K562 (cell line): Measurements from ENCODE around the gene FERMT3. TPM values are rescaled to one million over a fixed set of nuclear protein-coding genes. Genes with fewer than 3 reads are reported as not detected.

Experiments used
- CBX8 ChIP-seq: fragments of 200-600 bp; sonication (generic); IDR thresholded peaks from 2 replicates; pipeline ENCODE4 v1.6.1; 2012; ENCODE audit warnings: borderline replicate concordance, mixed run types, low read depth, mild to moderate bottlenecking, moderate library complexity, mixed read lengths, low read length, control low read depth, inconsistent platforms; ENCODE audit not compliant: poor library complexity, severe bottlenecking; ENCODE audit errors: extremely low read depth
- CCNT2 ChIP-seq: IDR thresholded peaks from 2 replicates; pipeline ENCODE4 v1.6.1; 2011; ENCODE audit warnings: borderline replicate concordance, low read depth, mild to moderate bottlenecking, moderate library complexity, mixed read lengths, low read length; ENCODE audit not compliant: insufficient read length; ENCODE audit errors: extremely low read depth
- CXXC5 ChIP-seq: fragments of 250-450 bp; sonication (Bioruptor Pico); IDR thresholded peaks from 2 replicates; pipeline ENCODE4 v1.8.0; 2022; ENCODE audit warnings: inconsistent platforms, mild to moderate bottlenecking, moderate library complexity
- EGR1 ChIP-seq: fragments of 450-650 bp; conservative IDR thresholded peaks from 2 replicates; pipeline ENCODE4 v1.6.1; 2017; ENCODE audit warnings: mild to moderate bottlenecking
- GATA2 ChIP-seq: sonication (generic); formaldehyde crosslinking; IDR thresholded peaks from 2 replicates; pipeline ENCODE4 v1.4.0; 2020; ENCODE audit warnings: mild to moderate bottlenecking, missing genetic modification reagents
- GATAD2B ChIP-seq: fragments of 450-650 bp; IDR thresholded peaks from 2 replicates; pipeline ENCODE4 v1.6.1; 2017; ENCODE audit warnings: mild to moderate bottlenecking, borderline replicate concordance
- HCFC1 ChIP-seq: IDR thresholded peaks from 2 replicates; pipeline ENCODE4 v1.6.1; 2012; ENCODE audit warnings: low read depth, low read length, improper control_type of control experiment
- HDGF ChIP-seq: fragments of 450-650 bp; IDR thresholded peaks from 2 replicates; pipeline ENCODE4 v1.6.1; 2016
- HNRNPLL ChIP-seq: fragments of 200-400 bp; formaldehyde crosslinking; IDR thresholded peaks from 2 replicates; pipeline ENCODE4 v1.6.1; 2017; ENCODE audit warnings: low read length, low read depth, mild to moderate bottlenecking; ENCODE audit not compliant: poor library complexity, severe bottlenecking
- MAZ ChIP-seq, 2 experiments: fragments of 450-650 bp in 1 of 2; sonication (generic) in 1 of 2; formaldehyde crosslinking; IDR thresholded peaks in 1 of 2; conservative IDR thresholded peaks in 1 of 2; 2 replicates each; pipeline versions ENCODE4 v1.4.0 to v1.5.0; 2020; ENCODE audit warnings: mild to moderate bottlenecking in 1 of 2, missing genetic modification reagents in 1 of 2
- NONO ChIP-seq, 2 experiments: fragments of 200-400 bp in 1 of 2; fragments of 450-650 bp in 1 of 2; formaldehyde crosslinking in 1 of 2; IDR thresholded peaks; 2 replicates each; pipeline ENCODE4 v1.6.1; 2017; ENCODE audit warnings: low read depth in 2 of 2, mild to moderate bottlenecking in 2 of 2, moderate library complexity in 2 of 2, low read length in 1 of 2
- SAFB ChIP-seq: fragments of 200-400 bp; formaldehyde crosslinking; IDR thresholded peaks from 2 replicates; pipeline ENCODE4 v1.6.1; 2017; ENCODE audit warnings: low read depth, low read length, borderline replicate concordance
- SREBF1 ChIP-seq: fragments of 150-350 bp; IDR thresholded peaks from 2 replicates; pipeline ENCODE4 v1.6.1; 2014; ENCODE audit warnings: antibody characterized with exemption, low read depth, low read length, borderline replicate concordance
- SUPT5H ChIP-seq: fragments of 450-650 bp; IDR thresholded peaks from 2 replicates; pipeline ENCODE4 v1.6.1; 2016
- TARDBP ChIP-seq: fragments of 450-650 bp; IDR thresholded peaks from 2 replicates; pipeline ENCODE4 v1.6.1; 2016
- TBP ChIP-seq: optimal IDR thresholded peaks from 2 replicates; pipeline ENCODE3; 2011; ENCODE audit warnings: low read depth, low read length, improper control_type of control experiment
- THAP12 ChIP-seq: fragments of 250-450 bp; sonication (Bioruptor Pico); IDR thresholded peaks from 2 replicates; pipeline ENCODE4 v1.9.0; 2021; ENCODE audit warnings: mild to moderate bottlenecking, inconsistent platforms
- polyA plus RNA-seq, 8 experiments: library from polyadenylated mRNA; depleted of rRNA in 4 of 8; stranded (reverse) in 5 of 8; unstranded in 3 of 8; fragments of >200 nt; fragmentation: Nextera tagmentation in 2 of 8; fragmentation: Illumina TruSeq in 1 of 8; extraction: Ambion mirVana in 2 of 8; extraction: Trizol in 1 of 8; gene quantifications; 2 replicates each; pipeline versions ENCODE4 v1.2.1 to v1.2.3, GENCODE V29; 2011 to 2014; ENCODE audit warnings: inconsistent platforms in 1 of 8, missing spikeins in 1 of 8
- total RNA-seq, 7 experiments: library from RNA; depleted of rRNA in 6 of 7; stranded (reverse); fragments of >200 nt in 6 of 7; fragmentation: Illumina TruSeq in 2 of 7; extraction: Trizol in 2 of 7; gene quantifications; 2 replicates each; pipeline versions ENCODE4 v1.2.1 to v1.2.3, GENCODE V29; 2011 to 2021; ENCODE audit warnings: low replicate concordance in 1 of 7
- TF ChIP-seq, protein P1 (sequence below), 2 experiments: IDR thresholded peaks in 1 of 2; conservative IDR thresholded peaks in 1 of 2; 2 replicates each; pipeline ENCODE4 v1.6.1; 2016; ENCODE audit warnings: low read depth in 2 of 2, mild to moderate bottlenecking in 1 of 2, missing compliant biosample characterization in 1 of 2, missing genetic modification characterization in 1 of 2, moderate library complexity in 1 of 2
- TF ChIP-seq, protein P2 (sequence below): IDR thresholded peaks from 2 replicates; pipeline ENCODE4 v1.6.1; 2011; ENCODE audit warnings: borderline replicate concordance, low read depth, mild to moderate bottlenecking, moderate library complexity, low read length; ENCODE audit not compliant: insufficient read depth, poor library complexity, severe bottlenecking

FERMT3 gene
- total and polyA plus RNA-seq, 9 of the 15 experiments (the other 6 are each of a cell fraction or from before 2014, with no cell fraction given) = 3.2 to 275 (median 79.7) TPM

GRCh38 chr11:64251016-64251752 lies 44.7 kb downstream of the FERMT3 start, which contains the start of gene PLCB3 (continued):
- TF ChIP-seq MAZ (CRISPR knock-in tag; conservative IDR thresholded peaks at IDR 0.05 in 1 of 2, IDR thresholded peaks at IDR 0.05 in 1 of 2) (peak; percentile 71 to 78), CXXC5 (CRISPR knock-in tag) (peak; percentile 46; the same call in 1 of the 2 replicates), SUPT5H (peak; percentile 46; the same call in 1 of the 2 replicates), TARDBP (no peak), SREBF1 (no peak), HDGF (no peak), CBX8 (no peak), CCNT2 (peak; percentile 66), GATAD2B (peak; percentile 87), TBP (peak; percentile 29), NONO (IDR thresholded peaks at IDR 0.05; ENCODE audit: low read depth in 2 of 2, low read length in 1 of 2) (peak in 1 of 2 experiments; percentile 82; a peak in 1 of 4 replicates), GATA2 (CRISPR knock-in tag) (no peak), HNRNPLL (no peak), HCFC1 (0 out of 2 replicates have a peak, but pooled peaks have one; percentile 3), EGR1 (peak; percentile 42), SAFB (no peak), THAP12 (CRISPR knock-in tag) (peak; percentile 76; the same call in 1 of the 2 replicates)
- TF ChIP-seq, protein P1, sequence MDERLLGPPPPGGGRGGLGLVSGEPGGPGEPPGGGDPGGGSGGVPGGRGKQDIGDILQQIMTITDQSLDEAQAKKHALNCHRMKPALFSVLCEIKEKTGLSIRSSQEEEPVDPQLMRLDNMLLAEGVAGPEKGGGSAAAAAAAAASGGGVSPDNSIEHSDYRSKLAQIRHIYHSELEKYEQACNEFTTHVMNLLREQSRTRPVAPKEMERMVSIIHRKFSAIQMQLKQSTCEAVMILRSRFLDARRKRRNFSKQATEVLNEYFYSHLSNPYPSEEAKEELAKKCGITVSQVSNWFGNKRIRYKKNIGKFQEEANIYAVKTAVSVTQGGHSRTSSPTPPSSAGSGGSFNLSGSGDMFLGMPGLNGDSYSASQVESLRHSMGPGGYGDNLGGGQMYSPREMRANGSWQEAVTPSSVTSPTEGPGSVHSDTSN (CRISPR knock-in tag; IDR thresholded peaks at IDR 0.05; ENCODE audit: low read depth) = no peak
- TF ChIP-seq, protein P1 (tag; conservative IDR thresholded peaks at IDR 0.05; ENCODE audit: low read depth) = no peak
- TF ChIP-seq, protein P2, sequence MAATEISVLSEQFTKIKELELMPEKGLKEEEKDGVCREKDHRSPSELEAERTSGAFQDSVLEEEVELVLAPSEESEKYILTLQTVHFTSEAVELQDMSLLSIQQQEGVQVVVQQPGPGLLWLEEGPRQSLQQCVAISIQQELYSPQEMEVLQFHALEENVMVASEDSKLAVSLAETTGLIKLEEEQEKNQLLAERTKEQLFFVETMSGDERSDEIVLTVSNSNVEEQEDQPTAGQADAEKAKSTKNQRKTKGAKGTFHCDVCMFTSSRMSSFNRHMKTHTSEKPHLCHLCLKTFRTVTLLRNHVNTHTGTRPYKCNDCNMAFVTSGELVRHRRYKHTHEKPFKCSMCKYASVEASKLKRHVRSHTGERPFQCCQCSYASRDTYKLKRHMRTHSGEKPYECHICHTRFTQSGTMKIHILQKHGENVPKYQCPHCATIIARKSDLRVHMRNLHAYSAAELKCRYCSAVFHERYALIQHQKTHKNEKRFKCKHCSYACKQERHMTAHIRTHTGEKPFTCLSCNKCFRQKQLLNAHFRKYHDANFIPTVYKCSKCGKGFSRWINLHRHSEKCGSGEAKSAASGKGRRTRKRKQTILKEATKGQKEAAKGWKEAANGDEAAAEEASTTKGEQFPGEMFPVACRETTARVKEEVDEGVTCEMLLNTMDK = peak; percentile 72
